GM12864 (cell line): ENCODE measurements around the gene TANGO6.

Source experiments
- DNase-seq: peaks from one replicate; pipeline ENCODE4 v3.0.0-alpha.2; 2011; ENCODE audit warnings: low read depth
- H3K4me3 ChIP-seq: 2 replicates; pipeline ENCODE4 v1.5.1; 2011; ENCODE audit warnings: mild to moderate bottlenecking, low read depth, low read length, control low read depth
- TF ChIP-seq, protein P1 (sequence below): IDR thresholded peaks from 2 replicates; pipeline ENCODE4 v1.5.1; 2011; ENCODE audit warnings: low read depth, mild to moderate bottlenecking, moderate library complexity, low read length, control low read depth, inconsistent platforms; ENCODE audit errors: missing control alignments

The TANGO6 gene

DNA sequence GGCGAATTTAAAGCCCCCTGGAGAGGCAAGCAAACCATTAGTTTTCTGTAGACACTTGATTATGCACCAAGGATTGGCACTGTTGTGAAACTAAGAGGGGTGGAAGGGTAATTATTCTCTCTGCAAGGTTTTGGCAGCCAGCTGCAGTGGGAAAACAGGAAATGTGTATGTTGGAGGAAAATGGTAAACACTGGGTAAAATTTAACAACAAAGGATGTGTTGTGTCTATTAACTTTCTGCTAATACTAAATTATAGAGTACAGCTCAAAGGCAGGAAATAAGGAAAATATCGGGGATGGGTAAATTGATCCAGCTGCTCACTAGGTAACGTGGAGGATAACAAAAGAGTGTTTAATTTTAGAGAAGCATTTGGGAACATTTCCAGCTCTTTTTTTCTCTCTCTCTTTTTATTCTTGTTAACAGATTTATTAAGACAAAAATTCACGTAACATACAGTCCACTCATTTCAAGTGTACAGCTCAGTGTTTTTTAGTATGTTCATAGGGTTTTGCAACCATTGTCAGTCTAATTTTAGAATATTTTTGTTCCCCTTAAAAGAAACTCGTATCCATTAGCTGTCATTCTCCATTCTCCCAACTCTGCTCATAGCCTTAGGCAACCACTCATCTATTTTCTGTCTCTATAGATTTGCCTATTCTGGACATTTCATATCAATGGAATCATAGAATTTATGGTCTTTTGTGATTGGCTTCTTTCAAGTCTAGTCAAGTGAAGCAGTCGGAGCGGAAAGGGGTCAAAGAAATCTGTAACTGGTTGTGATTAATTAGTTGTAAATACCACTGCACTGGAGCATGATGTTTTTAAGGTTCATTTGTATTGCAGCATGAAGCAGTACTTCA, 41.8 kb downstream of the TANGO6 start:
- TF ChIP-seq, protein P1, sequence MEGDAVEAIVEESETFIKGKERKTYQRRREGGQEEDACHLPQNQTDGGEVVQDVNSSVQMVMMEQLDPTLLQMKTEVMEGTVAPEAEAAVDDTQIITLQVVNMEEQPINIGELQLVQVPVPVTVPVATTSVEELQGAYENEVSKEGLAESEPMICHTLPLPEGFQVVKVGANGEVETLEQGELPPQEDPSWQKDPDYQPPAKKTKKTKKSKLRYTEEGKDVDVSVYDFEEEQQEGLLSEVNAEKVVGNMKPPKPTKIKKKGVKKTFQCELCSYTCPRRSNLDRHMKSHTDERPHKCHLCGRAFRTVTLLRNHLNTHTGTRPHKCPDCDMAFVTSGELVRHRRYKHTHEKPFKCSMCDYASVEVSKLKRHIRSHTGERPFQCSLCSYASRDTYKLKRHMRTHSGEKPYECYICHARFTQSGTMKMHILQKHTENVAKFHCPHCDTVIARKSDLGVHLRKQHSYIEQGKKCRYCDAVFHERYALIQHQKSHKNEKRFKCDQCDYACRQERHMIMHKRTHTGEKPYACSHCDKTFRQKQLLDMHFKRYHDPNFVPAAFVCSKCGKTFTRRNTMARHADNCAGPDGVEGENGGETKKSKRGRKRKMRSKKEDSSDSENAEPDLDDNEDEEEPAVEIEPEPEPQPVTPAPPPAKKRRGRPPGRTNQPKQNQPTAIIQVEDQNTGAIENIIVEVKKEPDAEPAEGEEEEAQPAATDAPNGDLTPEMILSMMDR: no peak
- H3K4me3 ChIP-seq: no peak overlapping the region
- no peak for DNase-seq

DNA sequence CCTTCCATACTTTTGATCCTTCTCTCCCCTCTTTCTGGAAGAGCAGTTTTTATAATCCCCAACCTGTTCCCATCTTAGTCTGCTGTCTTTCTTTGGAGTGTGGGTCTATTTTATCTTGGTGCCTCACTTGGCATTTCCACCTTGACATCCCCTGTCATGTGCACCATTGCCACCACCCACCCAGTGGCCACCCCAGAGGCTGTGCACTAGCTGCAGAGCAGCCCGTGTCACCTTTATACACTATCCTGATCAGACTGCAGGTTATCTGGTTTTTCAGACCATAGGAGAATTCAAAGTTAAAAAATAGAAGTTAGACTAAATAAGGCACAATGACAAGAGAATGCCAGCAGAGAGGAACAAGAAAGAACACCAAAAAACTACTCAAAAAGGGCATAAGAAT, 43.8 kb downstream of the TANGO6 start:
- TF ChIP-seq, protein P1: no peak
- no peak overlapping the region for H3K4me3 ChIP-seq
- no peak for DNase-seq

GRCh38 chr16:68889508-68890150, 46.3 kb downstream of the TANGO6 start:
- no peak for DNase-seq
- TF ChIP-seq, protein P1: no peak
- no peak overlapping the region for H3K4me3 ChIP-seq

GRCh38 chr16:68892214-68892613, 48.9 kb downstream of the TANGO6 start:
- no peak for DNase-seq
- TF ChIP-seq, protein P1: no peak

GRCh38 chr16:68892898-68893297, 49.6 kb downstream of the TANGO6 start:
- TF ChIP-seq, protein P1: no peak
- no peak for DNase-seq

More at GRCh38 chr16:68892214-68892613, 48.9 kb downstream of the TANGO6 start:
- no peak overlapping the region for H3K4me3 ChIP-seq

DNA sequence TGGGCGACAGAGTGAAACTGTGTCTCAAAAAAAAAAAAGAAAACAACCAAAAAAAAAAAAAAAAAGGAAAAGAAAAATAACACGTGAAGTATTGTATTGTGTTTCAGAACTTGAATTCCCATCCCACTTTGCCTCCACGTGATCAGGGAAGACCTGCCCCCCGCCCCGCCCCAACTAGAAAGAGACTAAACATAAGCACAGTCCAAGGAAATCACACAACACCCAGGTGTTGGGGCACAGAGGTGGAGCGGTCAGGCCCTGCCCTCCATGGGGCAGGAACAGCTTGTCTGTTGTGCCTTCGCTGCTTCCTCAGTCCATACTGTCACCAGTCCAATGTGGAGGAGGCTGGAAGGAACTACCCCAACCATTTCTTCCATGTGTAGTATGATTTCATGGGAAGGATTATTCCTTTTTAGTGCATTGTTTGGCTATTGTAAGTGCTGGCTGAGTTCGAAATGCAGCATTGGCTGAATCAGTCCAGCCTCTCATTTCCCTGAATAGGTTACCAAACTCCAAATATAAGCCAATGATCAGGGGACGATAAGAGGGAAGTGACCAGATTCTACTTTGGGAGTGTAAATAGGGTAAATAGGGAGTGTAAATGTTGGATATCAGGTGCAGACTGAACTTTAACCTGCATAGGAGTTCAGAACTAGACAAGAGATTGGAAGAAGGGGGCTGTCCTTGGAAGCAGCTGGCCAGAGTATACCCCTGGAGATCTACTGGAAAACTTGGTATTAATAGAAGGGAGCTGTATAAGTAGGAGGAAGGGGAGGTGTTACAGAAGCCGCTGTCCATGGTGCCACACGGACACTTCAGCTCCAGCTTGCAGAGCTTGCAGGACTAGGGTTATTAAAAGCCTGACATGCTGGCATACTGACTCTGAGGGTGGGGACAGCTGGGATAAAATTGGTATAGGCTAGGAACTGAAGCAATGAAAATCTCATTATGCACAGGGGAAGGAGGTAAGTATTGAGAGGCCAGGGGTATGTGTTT, 50.7 kb downstream of the TANGO6 start:
- DNase-seq: no peak
- no peak overlapping the region for H3K4me3 ChIP-seq
- TF ChIP-seq, protein P1: no peak

More at GRCh38 chr16:68892898-68893297, 49.6 kb downstream of the TANGO6 start:
- H3K4me3 ChIP-seq: no peak overlapping the region
